GM12891 (cell line): Measurements from ENCODE around the gene GABRB1.

Experiments used
- DNase-seq: peaks from one replicate; pipeline ENCODE4 v3.0.0; 2011; ENCODE audit warnings: low spot score; ENCODE audit not compliant: insufficient read length
- FAIRE-seq: peaks from 2 replicates; lab custom pipeline; 2011; peaks lifted over from hg19 to GRCh38; lab: Jason Lieb, UNC
- PAX5 ChIP-seq: IDR thresholded peaks from 2 replicates; pipeline ENCODE4 v1.6.1; 2011; ENCODE audit warnings: low read length, moderate library complexity, mild to moderate bottlenecking; ENCODE audit not compliant: insufficient read depth, severe bottlenecking
- POLR2A ChIP-seq: IDR thresholded peaks from 2 replicates; pipeline ENCODE4 v1.6.1; 2011; ENCODE audit warnings: low read depth, low read length, control low read depth
- POLR2AphosphoS5 ChIP-seq: IDR thresholded peaks from 2 replicates; pipeline ENCODE4 v1.6.1; 2011; ENCODE audit warnings: low read depth, low read length, control low read depth
- POU2F2 ChIP-seq: IDR thresholded peaks from 2 replicates; pipeline ENCODE4 v1.6.1; 2011; ENCODE audit warnings: low read depth, mild to moderate bottlenecking, control low read depth, low read length, moderate library complexity
- SPI1 ChIP-seq: IDR thresholded peaks from 2 replicates; pipeline ENCODE4 v1.6.1; 2011; ENCODE audit warnings: low read depth, low read length, control low read depth
- TAF1 ChIP-seq: IDR thresholded peaks from 2 replicates; pipeline ENCODE4 v1.6.1; 2011; ENCODE audit warnings: low read depth, low read length, control low read depth

The GABRB1 gene

GRCh38 chr4:47194036-47194737 lies 162.8 kb downstream of the GABRB1 start:
- no peak for FAIRE-seq
- TF ChIP-seq SPI1 (no peak), POLR2AphosphoS5 (no peak), POLR2A (no peak), TAF1 (no peak), POU2F2 (no peak), PAX5 (no peak)

GRCh38 chr4:47195706-47196105 lies 164.3 kb downstream of the GABRB1 start:
- no peak for FAIRE-seq
- TF ChIP-seq PAX5 (no peak), POU2F2 (no peak), POLR2AphosphoS5 (no peak), POLR2A (no peak), TAF1 (no peak), SPI1 (no peak)
- no peak for DNase-seq

More at GRCh38 chr4:47194036-47194737, 162.8 kb downstream of the GABRB1 start:
- no peak for DNase-seq

- no peak for DNase-seq
- FAIRE-seq = no peak
- TF ChIP-seq PAX5 (no peak), POLR2A (no peak), POU2F2 (no peak), SPI1 (no peak), TAF1 (no peak), POLR2AphosphoS5 (no peak)
Observed at GRCh38 chr4:47198791-47199190, 167.4 kb downstream of the GABRB1 start.

- no peak for DNase-seq
- no peak for FAIRE-seq
- TF ChIP-seq TAF1 = no peak
- TF ChIP-seq SPI1 = no peak
- TF ChIP-seq POU2F2 = no peak
- TF ChIP-seq POLR2AphosphoS5 = no peak
- no peak for TF ChIP-seq PAX5
- no peak for TF ChIP-seq POLR2A
Observed at GRCh38 chr4:47203593-47203992, 172.2 kb downstream of the GABRB1 start.

GRCh38 chr4:47207555-47207954 lies 176.2 kb downstream of the GABRB1 start:
- TF ChIP-seq POLR2AphosphoS5 = no peak
- no peak for TF ChIP-seq PAX5
- no peak for TF ChIP-seq POU2F2
- TF ChIP-seq TAF1 = no peak
- FAIRE-seq (no peak), DNase-seq (no peak)

GRCh38 chr4:47209833-47210232 lies 178.5 kb downstream of the GABRB1 start:
- DNase-seq (no peak), FAIRE-seq (no peak)
- TF ChIP-seq POLR2A (no peak), POU2F2 (no peak), TAF1 (no peak), SPI1 (no peak), PAX5 (no peak), POLR2AphosphoS5 (no peak)

GRCh38 chr4:47210828-47211227 lies 179.5 kb downstream of the GABRB1 start:
- TF ChIP-seq PAX5 = no peak
- no peak for TF ChIP-seq POLR2AphosphoS5
- no peak for TF ChIP-seq SPI1
- no peak for TF ChIP-seq POU2F2
- TF ChIP-seq POLR2A = no peak
- no peak for FAIRE-seq
- DNase-seq = no peak

GRCh38 chr4:47213106-47213505 lies 181.7 kb downstream of the GABRB1 start:
- DNase-seq (no peak), FAIRE-seq (no peak)
- TF ChIP-seq POU2F2 (no peak), TAF1 (no peak), SPI1 (no peak), PAX5 (no peak), POLR2AphosphoS5 (no peak), POLR2A (no peak)

GRCh38 chr4:47213539-47213938 lies 182.2 kb downstream of the GABRB1 start:
- no peak for DNase-seq

GRCh38 chr4:47213971-47214370 lies 182.6 kb downstream of the GABRB1 start:
- DNase-seq = no peak
- TF ChIP-seq POLR2A (no peak), POU2F2 (no peak), SPI1 (no peak), PAX5 (no peak), TAF1 (no peak)
- FAIRE-seq = no peak

More at GRCh38 chr4:47213539-47213938, 182.2 kb downstream of the GABRB1 start:
- TF ChIP-seq SPI1 = no peak
- FAIRE-seq = no peak
